Activated CD4-positive, alpha-beta T cell treated with anti-CD3 and anti-CD28 coated beads for 1 hour (primary cell): ENCODE results near the gene HLF.

Experiments used
- DNase-seq: peaks from one replicate; pipeline ENCODE4 v3.0.0-alpha.2; 2020

Gene HLF

DNA sequence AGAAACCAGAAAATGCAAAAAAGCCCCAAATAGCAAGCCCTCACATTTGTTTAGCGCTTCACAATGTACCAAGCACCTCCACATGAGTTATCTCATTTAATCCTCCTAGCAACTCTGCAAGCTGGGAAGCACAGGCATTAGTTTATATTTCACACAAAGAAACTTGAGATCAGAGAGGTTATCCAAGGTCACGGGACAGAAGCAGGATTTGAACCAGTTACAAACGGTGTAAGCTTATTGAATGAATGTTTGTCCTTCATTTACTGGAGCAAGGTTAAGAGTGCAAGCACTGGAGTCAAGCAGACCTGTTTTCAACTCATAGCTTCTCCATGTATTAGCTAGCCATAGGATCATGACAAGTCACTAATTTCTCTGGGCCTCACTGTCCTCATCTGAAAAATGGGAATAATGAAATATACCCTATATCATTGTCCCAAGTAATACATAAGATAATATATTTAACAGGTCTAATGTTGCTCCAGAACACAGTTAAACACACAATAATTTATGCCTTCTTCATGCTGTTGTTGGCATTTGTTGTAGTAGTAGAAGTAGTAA, 6.1 kb upstream of the HLF start:
- no peak for DNase-seq

DNA sequence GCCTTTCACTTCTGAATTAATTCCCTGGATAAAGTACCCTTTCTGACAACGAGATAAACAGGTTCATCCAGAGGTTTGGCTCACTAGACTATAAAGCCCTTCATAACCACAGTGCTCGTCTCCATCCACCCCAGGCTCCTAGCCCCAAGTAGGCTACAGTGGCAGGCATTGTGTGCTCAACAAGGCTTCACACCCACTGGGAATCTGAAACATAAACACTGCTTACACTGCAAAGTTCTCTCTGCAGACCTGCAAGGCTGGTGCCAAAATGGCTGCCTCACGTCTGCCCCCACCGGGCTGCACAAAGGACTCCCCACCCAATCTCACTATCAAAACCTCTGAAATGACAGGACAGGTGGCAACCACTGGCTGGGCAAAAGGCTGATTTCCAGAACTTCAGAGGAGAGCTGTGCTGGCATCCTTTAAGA, 5.1 kb upstream of the HLF start:
- no peak for DNase-seq

DNA sequence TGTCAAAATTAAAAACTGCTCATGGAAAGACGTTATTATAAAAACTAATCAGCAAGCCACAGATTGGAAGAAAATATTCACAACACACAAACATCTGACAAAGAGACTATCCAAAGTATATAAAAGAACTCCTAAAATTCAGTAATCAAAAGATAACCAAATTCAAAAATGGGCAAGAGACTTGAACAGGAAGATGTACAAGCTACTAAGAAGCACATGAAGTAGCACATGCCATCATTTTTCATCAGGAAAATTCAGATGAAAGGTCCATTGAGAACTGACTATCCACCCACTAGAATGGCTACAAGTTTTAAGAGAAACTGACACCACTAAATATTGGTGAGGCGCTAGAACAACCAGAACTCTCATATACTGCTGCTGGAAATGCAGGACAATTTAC, 3.4 kb upstream of the HLF start:
- DNase-seq: no peak

DNA sequence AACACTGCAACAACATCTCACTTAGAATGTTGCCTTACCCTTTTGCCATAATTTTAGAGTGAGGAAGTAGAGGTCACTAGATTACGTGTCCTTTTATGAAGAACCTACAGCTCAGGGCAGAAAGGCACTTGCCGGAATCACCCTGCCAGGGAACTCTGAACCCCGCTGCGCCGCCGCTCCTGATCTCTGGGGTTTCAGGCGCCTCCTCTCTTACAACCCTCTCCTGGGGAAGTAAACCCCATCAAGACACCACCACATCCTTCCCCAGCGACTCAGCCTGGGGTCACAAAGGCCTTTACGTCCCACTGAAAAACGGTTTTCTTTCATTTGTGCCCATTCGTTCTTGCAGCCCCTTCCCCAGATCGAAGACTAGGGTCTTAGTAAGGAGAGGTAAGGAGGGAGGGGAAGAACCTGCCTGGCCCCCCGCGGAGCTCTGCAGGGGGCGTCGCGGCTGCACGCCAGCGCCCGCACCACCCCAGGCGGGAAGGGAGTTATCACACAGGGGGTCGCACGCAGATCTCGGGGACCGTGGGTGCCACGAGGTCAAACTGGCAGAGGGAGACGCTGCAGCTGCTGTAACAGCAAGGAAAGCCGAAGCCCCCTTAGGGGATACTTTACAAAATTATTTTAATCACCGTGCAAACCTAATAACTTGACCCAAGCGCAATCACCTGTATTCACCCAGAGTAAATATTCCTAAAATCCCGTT, 1.0 kb upstream of the HLF start:
- DNase-seq: no peak

DNA sequence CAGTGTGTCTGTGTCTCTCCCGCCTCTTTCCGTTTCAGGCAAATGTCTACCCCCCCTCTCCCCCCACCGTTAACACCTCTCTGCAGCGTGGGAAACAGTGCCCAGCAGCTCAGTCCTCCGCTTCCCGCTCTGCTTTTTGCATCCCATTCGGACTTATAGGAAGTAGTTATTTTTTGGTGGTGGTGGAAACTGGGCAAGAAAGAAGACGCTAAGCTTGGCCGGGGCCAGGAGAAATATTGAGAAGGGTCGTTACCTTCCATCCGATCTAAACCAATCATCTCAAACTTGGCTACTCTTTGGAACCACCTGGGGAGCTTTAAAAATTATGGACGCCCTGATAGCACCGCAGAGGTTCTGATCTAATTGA, 499 bp upstream of the HLF start:
- no peak for DNase-seq

DNA sequence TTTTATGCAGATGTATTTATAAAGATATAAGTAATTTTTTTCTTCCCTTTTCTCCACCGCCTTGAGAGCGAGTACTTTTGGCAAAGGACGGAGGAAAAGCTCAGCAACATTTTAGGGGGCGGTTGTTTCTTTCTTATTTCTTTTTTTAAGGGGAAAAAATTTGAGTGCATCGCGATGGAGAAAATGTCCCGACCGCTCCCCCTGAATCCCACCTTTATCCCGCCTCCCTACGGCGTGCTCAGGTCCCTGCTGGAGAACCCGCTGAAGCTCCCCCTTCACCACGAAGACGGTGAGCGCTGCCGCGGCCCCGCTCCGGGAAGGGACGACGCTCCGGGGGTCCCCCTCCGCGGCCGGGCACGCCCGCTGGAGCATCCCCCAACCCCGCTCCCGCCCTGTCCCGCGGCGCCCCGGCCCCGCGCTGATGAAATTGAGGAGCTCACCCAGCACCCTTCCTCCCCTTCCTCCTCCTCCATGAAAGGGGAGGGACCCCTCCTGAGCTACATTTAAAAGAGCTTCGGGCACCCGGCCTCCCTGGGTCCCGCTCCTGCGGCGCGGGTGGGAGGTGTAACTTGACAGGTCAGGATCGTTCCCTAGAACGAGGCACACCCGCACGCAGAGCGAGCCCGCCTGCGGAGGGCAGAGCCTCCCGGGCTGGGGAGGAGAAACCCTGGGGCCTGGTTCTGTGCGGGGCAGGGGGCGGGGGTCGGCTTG, 706 bp downstream of the HLF start:
- no peak for DNase-seq

DNA sequence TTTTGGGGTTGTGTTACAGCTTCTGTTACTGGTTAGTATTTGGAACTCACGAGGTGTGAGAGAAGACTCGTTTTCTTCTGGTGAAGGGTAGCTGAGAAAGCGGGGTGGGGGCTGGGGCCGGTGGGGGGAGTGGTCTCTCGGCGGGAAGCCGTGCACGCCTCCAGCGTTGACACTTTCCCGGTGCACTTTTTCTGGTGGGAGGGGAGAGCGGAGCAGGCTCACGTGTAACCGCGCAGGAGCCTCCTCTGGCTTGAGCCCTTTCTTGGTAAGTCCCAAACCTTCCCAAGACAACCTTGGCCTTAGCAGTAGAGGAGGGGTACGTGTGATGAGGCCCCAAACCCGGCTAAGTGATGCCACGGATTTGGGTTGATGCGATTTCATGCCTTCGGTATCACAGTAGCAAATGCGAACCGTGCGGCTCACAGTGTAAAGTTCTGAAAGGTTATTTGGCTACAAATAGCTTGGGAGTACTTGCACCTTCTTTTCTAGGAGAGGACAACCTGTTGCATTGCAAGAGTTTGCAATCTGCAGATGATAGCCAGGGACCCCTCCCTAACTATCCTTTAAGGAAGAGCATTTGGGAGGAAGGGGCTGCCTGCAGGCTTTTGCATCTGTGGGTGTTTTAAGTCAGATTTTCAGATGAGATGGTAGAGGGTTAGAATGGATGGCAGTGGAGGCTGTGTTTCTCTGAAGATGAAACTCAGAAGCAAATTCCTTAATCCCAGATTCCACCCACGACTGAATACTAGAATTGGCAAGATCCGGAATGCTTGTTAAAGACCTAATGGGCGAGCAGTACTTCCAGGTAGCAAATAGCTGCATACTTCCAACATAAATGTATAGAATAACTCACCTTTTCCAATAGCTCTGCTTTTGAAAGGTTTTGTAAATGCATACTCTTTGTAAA, 1.5 kb downstream of the HLF start:
- DNase-seq: no peak

DNA sequence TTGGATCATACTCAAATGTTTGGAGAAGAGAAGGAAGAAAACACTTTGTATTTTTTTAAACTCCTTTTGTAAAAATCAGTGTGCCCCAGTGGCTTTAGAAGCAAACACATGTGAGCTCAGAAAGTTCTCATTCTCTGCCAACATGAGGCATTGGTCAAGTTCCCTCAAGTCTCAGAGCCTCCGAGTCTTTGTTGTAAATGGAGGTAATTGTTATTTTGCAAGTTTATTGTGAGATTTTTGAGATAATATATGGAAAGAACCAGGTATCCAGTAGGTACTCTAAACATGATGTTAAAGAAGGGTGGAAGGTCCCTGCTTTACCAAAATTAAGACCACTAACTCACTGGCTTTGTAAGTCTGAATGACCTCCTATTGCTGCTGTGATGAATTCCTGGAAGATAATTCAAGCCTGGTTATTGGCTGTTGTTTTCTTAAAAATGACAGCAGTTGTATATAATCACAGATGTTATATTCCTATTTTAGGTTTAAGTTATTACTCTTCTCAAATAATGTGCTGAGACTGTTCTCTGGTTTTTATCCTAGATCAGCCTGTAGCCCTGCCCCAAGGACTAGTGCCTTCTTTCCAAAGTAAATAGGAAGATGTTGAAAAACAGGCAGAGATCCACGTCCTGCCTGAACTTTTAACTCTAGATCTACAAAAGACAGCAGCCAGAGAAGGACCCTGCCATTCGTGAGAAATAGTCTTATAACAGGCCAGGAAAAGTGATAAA, 2.4 kb downstream of the HLF start:
- no peak for DNase-seq

DNA sequence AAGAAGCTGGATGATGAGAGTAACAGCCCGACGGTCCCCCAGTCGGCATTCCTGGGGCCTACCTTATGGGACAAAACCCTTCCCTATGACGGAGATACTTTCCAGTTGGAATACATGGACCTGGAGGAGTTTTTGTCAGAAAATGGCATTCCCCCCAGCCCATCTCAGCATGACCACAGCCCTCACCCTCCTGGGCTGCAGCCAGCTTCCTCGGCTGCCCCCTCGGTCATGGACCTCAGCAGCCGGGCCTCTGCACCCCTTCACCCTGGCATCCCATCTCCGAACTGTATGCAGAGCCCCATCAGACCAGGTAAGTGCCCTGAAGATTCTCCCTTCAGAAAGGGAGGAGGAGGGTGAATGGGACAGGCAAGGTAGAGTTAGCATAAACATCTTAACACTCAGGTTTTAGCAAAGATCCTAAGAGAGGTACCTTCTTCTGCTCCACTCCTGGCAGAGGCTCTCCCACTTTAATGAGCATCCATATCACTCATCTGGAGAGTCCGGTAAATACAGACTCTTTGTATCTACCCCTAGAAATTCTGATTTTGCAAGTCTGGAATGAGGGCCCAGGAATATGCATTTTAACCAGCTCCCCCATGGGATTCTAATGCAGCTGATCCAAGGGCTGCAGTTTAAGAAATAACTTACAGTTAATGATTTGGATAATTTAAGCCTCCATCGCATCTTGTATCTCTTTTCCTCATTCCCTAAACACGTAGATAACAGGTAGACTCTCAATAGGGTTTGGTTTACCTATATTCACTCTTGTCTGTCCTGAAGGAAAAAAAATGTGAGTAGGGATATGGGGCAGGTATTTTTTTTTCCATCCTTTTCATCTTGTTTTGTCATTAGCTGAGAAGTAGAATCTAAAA, 3.3 kb downstream of the HLF start:
- DNase-seq: no peak

DNA sequence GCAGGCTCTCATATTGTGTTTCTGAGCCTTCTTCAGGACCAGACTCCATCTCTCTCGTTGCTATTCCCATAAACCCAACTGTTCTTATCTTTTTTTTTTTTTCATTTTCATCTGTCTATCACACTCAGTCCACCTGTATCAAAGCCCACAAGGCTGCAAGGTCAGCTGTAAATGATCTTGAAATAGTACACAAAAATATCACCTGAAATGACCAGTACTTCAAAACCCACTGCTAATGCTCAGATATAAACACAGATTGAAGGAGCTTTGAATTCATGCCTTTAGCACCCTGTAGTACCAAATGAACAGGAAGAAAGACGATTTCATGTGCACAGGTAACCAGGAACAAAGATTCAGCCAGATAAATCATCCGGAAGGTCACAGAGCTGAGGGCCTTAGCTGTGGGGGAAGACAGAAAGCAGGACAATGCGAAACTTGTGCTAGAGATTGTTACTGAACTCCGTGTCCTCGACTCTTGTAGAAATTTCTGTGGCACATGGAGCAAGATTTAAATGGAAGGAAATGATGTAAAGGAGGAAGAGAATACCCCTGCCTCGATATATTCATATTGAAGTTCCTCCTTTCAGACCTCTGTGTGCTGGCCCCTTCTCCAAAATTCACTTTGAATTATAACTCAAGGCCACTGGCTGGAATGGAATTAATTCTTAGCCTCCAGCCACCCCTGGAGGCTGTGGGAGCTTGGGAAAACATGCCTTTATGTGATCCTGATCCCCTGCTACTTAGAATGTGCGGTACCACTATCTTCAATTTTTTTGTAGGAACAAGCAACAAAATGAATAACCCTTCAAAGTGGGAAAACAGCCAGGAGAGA, 4.1 kb downstream of the HLF start:
- DNase-seq: no peak

DNA sequence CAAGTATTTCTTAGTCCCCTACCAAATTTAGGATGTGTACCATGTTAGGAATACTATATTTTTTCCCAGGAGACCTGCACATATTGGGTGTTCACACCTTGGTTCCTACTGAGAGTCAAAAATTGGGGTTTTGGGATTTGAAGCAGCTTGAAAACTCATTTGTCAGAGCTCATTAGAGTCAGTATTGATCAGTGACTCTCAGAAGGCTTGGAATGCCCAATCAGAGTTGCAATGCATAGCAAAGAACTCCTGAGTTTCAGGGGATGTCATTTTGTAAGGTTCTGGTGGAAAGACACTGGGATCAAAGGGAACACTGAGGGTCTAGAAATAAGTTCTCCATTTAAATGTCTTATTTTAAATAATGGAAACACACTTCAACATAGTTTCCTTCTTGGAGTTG, 5.1 kb downstream of the HLF start:
- no peak for DNase-seq

DNA sequence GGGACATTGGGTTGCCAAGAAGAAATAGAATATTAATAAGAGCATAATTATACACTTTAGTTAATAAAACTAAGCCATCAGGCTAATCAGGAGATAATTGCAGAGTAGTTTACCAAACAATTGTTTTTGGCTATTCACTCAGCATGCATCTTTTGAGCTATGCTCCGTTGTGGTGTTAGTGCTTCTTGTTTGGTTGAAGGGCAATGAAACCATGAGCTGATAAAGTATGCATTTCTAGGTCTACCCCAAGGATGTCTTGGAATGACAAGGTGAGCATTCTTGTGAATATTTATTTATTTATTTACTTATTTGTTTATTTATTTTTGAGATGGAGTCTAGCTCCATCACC, 6.4 kb downstream of the HLF start:
- no peak for DNase-seq

DNA sequence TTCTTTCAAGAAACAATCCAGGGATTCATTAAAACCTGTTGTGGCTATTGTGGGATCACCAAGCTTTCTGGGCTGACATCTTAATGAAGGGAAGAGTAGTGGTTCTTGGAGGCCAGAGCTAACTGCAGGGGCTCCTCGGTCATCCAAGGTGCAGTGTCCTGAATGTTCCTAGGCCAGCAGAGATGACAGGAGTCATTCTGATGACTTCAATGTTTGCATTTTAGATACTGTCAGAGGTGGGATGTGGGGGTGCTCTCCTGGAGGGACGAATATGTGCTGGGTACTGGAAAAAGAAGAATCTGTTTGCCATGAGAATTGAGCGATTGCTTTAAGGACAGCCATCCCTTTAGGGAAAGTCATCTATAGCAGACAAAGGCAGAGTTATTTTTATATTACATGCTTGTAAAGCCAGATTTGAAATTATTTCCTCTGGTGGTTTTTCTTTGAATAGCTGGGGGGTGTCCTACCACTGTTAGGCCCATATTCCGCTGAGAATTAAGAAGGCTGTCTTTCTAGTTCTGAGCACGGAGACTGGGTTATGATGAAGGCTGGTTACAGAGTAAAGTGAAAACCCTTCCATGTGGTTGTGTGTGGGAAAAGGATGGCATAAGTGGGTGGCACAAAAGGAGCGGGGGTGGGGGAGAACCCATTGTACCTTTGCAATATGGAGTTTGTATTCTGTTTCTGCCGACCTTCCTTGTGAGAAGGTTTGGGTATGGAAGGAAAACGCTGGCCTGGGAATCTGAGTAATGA, 7.4 kb downstream of the HLF start:
- DNase-seq: no peak

DNA sequence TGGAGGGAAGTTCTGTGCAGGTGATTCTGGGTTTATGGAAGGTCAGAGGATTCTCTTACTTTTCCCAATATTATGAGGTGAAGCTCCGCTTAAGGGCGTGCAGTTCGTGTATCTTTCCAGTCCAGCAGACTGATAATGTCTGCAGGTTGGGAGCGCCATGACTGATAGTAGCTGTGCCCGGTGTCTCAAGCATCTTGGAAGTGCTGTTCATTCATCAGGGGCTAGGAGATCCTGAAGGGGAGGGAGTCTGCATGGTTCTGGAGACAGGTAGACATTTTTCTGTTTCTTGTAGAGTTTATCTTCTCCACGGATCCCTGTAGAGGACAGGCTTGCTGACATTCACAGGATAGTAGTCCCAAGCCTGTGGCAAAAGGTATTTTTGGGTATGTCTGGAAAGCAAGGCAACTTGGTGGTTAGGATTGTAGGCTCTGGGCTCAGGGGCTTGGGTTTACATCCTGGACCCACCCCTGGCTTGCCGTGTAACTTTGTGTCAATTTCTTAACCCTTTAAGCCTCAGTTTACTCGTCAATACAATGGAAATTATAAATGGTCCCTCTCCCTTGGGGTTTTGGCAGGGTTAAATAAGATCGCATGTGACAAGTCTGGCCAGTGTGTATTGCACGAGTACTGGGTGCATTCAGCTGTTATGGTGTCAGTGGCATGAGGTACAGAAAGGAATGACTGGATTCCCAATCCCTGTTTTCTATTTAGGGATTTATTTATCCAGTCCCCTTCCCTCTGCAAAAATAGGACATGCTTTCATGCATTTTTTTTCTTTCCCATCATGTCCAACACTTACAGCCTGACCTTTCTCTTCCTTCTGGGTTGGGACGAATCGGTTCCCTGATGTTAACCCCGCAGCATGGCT, 8.2 kb downstream of the HLF start:
- DNase-seq: no peak

DNA sequence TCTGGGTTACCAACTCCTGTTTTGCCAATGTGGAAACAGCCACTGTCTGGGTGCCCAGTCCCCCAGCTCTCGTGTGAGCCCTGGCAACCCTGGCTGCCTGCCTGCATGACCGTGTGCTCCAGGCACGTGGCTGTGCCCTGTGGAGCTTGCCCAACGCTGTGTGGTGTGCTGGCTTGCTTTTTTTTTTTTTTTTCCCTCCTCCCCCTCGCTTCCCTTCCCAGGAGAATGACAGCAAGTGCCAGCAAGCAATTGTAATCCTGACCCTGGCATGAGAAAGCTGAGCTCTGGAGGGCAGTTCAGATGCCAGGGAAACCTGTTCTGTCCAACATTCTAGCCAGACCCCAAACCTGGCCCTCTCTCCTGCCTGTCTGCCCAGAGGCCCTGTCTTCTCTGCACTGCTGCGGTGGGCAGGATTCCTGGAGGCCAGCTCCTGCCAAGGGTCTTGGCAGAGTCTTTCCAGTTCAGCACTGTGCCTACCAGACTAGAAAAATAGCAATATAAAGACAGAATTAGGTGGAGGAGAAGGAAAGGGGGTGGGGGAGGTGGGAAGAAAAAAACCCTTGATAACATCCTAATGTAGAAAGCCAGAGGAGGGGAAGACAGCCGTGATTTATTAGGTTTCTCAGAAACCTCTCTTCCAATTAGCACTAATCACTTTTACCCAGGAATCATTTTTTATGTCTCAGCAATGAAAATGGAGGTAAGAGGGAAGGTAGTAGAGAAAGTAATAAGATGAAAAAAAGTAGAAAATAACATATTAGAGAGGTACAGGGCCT, 9.0 kb downstream of the HLF start:
- no peak for DNase-seq

DNA sequence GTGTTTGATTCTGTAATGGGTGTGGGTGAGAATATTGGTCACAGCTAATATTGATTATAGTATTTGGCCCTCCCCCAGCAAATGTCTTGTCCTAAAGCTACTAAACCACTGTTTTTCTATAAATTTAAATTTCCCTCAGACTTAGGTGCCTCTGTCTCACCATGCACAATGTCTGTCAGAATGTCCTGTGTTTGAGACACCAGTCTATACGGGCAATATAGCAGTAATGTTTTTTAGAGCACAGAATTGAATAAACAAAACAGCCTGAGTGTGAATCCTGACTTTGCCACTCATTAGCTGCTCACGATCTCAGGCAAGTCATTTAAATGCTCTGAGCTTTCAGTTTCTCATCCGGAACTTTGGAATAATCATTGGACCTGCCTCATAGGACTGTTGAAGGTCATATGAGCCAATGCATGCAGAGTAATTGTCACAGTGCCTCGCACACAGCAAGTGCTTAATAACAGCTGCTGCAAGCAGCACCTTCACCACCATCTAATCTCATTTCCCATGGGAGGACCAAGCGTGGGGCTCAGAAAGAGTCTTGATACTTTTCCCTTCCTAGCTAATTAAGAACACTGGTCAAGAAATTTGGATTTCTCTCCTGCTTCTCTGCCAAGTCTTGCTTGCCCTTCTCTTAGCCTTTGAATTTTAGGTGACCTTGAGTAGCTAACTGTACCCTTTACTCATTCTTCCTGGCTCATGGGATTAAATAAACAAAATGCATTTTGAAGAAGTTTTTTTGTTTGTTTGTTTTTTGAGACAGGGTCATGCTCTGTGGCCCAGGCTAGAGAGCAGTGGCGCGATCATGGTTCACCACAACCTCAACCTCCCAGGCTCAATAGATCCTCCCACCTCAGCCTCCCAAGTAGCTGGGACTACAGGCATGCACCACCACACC, 9.8 kb downstream of the HLF start:
- DNase-seq: no peak
